WTC11 (cell line): ENCODE results near the gene EPM2A. TPM values are rescaled to one million over a fixed set of nuclear protein-coding genes. Genes with fewer than 3 reads are reported as not detected.

ENCODE experiments used
- ATAC-seq: fragments of 200-7000 bp; cut with Tn5 transposase; 2 replicates; pipeline ENCODE4 v1.10.0; 2021; ENCODE audit warnings: mild to moderate bottlenecking, moderate library complexity
- CTCF ChIA-PET: fragments of 300-600 bp; sonication (Branson Sonifier 250); formaldehyde crosslinking; loops from one replicate; lab custom pipeline; 2021; ENCODE audit warnings: antibody characterized with exemption; lab: Charles Lee
- POLR2A ChIA-PET: fragments of 350-600 bp; sonication (Branson Sonifier 250); formaldehyde crosslinking; loops from one replicate; lab custom pipeline; 2021; ENCODE audit warnings: antibody characterized with exemption; lab: Charles Lee
- DNase-seq: peaks from one replicate; pipeline ENCODE4 v3.0.0; 2021; ENCODE audit warnings: low spot score
- H3K27ac Mint-ChIP-seq: 2 replicates; pipeline ENCODE4 v1.8.0; 2021; ENCODE audit warnings: mixed read lengths
- H3K27me3 Mint-ChIP-seq: 2 replicates; pipeline ENCODE4 v1.8.0; 2021; ENCODE audit warnings: low read depth, mild to moderate bottlenecking, moderate library complexity, mixed read lengths
- H3K36me3 Mint-ChIP-seq: 2 replicates; pipeline ENCODE4 v1.8.0; 2021; ENCODE audit warnings: mixed read lengths
- H3K4me1 Mint-ChIP-seq: 2 replicates; pipeline ENCODE4 v1.8.0; 2022; ENCODE audit warnings: mixed read lengths
- H3K4me3 Mint-ChIP-seq: 2 replicates; pipeline ENCODE4 v1.8.0; 2021; ENCODE audit warnings: mild to moderate bottlenecking, moderate library complexity, mixed read lengths
- H3K9me3 Mint-ChIP-seq: 2 replicates; pipeline ENCODE4 v1.8.0; 2021; ENCODE audit warnings: mixed read lengths
- CREM ChIP-seq: sonication (generic); formaldehyde crosslinking; IDR thresholded peaks from 2 replicates; pipeline ENCODE4 v1.8.1; 2022; ENCODE audit warnings: mild to moderate bottlenecking, missing genetic modification reagents, moderate library complexity
- ESRRA ChIP-seq: sonication (generic); formaldehyde crosslinking; IDR thresholded peaks from 2 replicates; pipeline ENCODE4 v1.8.1; 2022; ENCODE audit warnings: mild to moderate bottlenecking, missing genetic modification reagents, borderline replicate concordance
- MXD4 ChIP-seq: fragments of 250-450 bp; sonication (Bioruptor Pico); IDR thresholded peaks from 2 replicates; pipeline ENCODE4 v1.8.0; 2021; ENCODE audit warnings: mild to moderate bottlenecking, moderate library complexity, borderline replicate concordance
- NFE2L1 ChIP-seq: sonication (generic); formaldehyde crosslinking; IDR thresholded peaks from 2 replicates; pipeline ENCODE4 v1.8.1; 2023; ENCODE audit warnings: missing genetic modification reagents
- RORB ChIP-seq: fragments of 250-450 bp; sonication (Bioruptor Pico); IDR thresholded peaks from 2 replicates; pipeline ENCODE4 v1.9.0; 2021; ENCODE audit warnings: mild to moderate bottlenecking
- SP1 ChIP-seq: sonication (generic); formaldehyde crosslinking; conservative IDR thresholded peaks from 2 replicates; pipeline ENCODE4 v1.8.1; 2022; ENCODE audit warnings: missing genetic modification reagents
- TCF7 ChIP-seq: sonication (generic); formaldehyde crosslinking; IDR thresholded peaks from 2 replicates; pipeline ENCODE4 v1.8.0; 2022; ENCODE audit warnings: mild to moderate bottlenecking, low read depth, missing genetic modification reagents, moderate library complexity
- ZNF219 ChIP-seq: sonication (generic); formaldehyde crosslinking; IDR thresholded peaks from 2 replicates; pipeline ENCODE4 v1.8.0; 2023; ENCODE audit warnings: missing genetic modification reagents, mild to moderate bottlenecking, borderline replicate concordance
- ZNF263 ChIP-seq: sonication (generic); formaldehyde crosslinking; IDR thresholded peaks from 2 replicates; pipeline ENCODE4 v1.8.1; 2022; ENCODE audit warnings: low read depth, mild to moderate bottlenecking, moderate library complexity, missing genetic modification reagents
- ZNF416 ChIP-seq: fragments of 250-450 bp; sonication (Bioruptor Pico); IDR thresholded peaks from 2 replicates; pipeline ENCODE4 v1.9.0; 2021; ENCODE audit warnings: mild to moderate bottlenecking, inconsistent platforms
- total RNA-seq: library from RNA; stranded (reverse); gene quantifications from 3 replicates; pipeline ENCODE4 v1.2.3, GENCODE V29; 2021
- TF ChIP-seq, protein P1 (sequence below): sonication (generic); formaldehyde crosslinking; IDR thresholded peaks from 2 replicates; pipeline ENCODE4 v1.8.0; 2023; ENCODE audit warnings: missing genetic modification reagents, mild to moderate bottlenecking, borderline replicate concordance
- TF ChIP-seq, protein P2 (sequence below): sonication (generic); formaldehyde crosslinking; IDR thresholded peaks from 2 replicates; pipeline ENCODE4 v1.8.1; 2022; ENCODE audit warnings: mild to moderate bottlenecking, moderate library complexity, missing genetic modification reagents
- TF ChIP-seq, protein P3 (sequence below): sonication (generic); formaldehyde crosslinking; IDR thresholded peaks from 2 replicates; pipeline ENCODE4 v1.8.1; 2022; ENCODE audit warnings: missing genetic modification reagents, borderline replicate concordance
- TF ChIP-seq, protein P4 (sequence below): fragments of 250-450 bp; sonication (Bioruptor Pico); conservative IDR thresholded peaks from 2 replicates; pipeline ENCODE4 v1.9.0; 2021; ENCODE audit warnings: mild to moderate bottlenecking

The EPM2A gene
- total RNA-seq, 1 experiment from 2014 or later = 5.3 TPM

- TF ChIP-seq, protein P1, sequence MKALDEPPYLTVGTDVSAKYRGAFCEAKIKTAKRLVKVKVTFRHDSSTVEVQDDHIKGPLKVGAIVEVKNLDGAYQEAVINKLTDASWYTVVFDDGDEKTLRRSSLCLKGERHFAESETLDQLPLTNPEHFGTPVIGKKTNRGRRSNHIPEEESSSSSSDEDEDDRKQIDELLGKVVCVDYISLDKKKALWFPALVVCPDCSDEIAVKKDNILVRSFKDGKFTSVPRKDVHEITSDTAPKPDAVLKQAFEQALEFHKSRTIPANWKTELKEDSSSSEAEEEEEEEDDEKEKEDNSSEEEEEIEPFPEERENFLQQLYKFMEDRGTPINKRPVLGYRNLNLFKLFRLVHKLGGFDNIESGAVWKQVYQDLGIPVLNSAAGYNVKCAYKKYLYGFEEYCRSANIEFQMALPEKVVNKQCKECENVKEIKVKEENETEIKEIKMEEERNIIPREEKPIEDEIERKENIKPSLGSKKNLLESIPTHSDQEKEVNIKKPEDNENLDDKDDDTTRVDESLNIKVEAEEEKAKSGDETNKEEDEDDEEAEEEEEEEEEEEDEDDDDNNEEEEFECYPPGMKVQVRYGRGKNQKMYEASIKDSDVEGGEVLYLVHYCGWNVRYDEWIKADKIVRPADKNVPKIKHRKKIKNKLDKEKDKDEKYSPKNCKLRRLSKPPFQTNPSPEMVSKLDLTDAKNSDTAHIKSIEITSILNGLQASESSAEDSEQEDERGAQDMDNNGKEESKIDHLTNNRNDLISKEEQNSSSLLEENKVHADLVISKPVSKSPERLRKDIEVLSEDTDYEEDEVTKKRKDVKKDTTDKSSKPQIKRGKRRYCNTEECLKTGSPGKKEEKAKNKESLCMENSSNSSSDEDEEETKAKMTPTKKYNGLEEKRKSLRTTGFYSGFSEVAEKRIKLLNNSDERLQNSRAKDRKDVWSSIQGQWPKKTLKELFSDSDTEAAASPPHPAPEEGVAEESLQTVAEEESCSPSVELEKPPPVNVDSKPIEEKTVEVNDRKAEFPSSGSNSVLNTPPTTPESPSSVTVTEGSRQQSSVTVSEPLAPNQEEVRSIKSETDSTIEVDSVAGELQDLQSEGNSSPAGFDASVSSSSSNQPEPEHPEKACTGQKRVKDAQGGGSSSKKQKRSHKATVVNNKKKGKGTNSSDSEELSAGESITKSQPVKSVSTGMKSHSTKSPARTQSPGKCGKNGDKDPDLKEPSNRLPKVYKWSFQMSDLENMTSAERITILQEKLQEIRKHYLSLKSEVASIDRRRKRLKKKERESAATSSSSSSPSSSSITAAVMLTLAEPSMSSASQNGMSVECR = no peak
- TF ChIP-seq ZNF416 (no peak), MXD4 (no peak), CREM (CRISPR knock-in tag) (no peak)
Measured at GRCh38 chr6:145733810-145734209, 1.5 kb downstream of the EPM2A start (continued).

- Mint-ChIP-seq H3K4me1 (peaks cover 18% of the 10 kb centered on the region), H3K4me3 (no peak overlapping the region), H3K36me3 (peaks cover 19% of the 10 kb centered on the region), H3K9me3 (peaks cover 16% of the 10 kb centered on the region), H3K27me3 (no peaks in the 10 kb centered on the region; the same call in 1 of the 2 replicates), H3K27ac (no peak overlapping the region)
- ATAC-seq (no peak), DNase-seq (no peak)
- TF ChIP-seq, protein P2, sequence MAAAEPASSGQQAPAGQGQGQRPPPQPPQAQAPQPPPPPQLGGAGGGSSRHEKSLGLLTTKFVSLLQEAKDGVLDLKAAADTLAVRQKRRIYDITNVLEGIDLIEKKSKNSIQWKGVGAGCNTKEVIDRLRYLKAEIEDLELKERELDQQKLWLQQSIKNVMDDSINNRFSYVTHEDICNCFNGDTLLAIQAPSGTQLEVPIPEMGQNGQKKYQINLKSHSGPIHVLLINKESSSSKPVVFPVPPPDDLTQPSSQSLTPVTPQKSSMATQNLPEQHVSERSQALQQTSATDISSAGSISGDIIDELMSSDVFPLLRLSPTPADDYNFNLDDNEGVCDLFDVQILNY = no peak
- TF ChIP-seq NFE2L1 (CRISPR knock-in tag) = no peak
- POLR2A ChIA-PET = interaction anchor here (4.3 kb wide), 1 partner anchor 82 kb away, joined by 44 read pairs; the partner anchor contains the start of gene FBXO30
- CTCF ChIA-PET = no interaction called here
Measured at GRCh38 chr6:145733207-145733606, 2.1 kb downstream of the EPM2A start.

DNA sequence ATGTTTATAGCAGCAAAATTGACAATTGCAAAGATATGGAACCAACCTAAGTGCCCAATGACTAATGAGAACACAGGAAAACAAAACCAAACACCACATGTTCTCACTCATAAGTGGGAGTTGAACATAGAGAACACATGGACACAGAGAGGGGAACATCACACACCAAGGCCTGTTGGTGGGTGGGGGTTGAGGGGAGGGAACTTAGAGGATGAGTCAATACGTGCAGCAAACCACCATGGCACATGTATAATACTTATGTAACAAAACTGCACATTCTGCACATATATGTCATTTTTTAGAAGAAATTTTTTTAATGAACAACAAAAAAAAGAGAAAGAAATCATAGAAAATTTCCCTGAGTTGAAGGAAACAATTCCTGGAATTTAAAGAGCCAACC lies 3.9 kb downstream of the EPM2A start:
- H3K27me3 Mint-ChIP-seq = no peaks in the 10 kb centered on the region; the same call in 1 of the 2 replicates
- H3K9me3 Mint-ChIP-seq = peaks cover 23% of the 10 kb centered on the region
- CTCF ChIA-PET = interaction anchor here (1.2 kb wide), 1 partner anchor 28 kb away, joined by 3 read pairs; no protein-coding TSS in a partner anchor
- no peak for TF ChIP-seq ZNF219 (CRISPR knock-in tag)
- TF ChIP-seq TCF7 (CRISPR knock-in tag) = no peak
- TF ChIP-seq, protein P3, sequence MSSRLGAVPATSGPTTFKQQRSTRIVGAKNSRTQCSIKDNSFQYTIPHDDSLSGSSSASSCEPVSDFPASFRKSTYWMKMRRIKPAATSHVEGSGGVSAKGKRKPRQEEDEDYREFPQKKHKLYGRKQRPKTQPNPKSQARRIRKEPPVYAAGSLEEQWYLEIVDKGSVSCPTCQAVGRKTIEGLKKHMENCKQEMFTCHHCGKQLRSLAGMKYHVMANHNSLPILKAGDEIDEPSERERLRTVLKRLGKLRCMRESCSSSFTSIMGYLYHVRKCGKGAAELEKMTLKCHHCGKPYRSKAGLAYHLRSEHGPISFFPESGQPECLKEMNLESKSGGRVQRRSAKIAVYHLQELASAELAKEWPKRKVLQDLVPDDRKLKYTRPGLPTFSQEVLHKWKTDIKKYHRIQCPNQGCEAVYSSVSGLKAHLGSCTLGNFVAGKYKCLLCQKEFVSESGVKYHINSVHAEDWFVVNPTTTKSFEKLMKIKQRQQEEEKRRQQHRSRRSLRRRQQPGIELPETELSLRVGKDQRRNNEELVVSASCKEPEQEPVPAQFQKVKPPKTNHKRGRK (CRISPR knock-in tag) = no peak
- no peak for TF ChIP-seq ZNF263
- TF ChIP-seq ESRRA = no peak
- TF ChIP-seq RORB (CRISPR knock-in tag) = no peak
- TF ChIP-seq, protein P4, sequence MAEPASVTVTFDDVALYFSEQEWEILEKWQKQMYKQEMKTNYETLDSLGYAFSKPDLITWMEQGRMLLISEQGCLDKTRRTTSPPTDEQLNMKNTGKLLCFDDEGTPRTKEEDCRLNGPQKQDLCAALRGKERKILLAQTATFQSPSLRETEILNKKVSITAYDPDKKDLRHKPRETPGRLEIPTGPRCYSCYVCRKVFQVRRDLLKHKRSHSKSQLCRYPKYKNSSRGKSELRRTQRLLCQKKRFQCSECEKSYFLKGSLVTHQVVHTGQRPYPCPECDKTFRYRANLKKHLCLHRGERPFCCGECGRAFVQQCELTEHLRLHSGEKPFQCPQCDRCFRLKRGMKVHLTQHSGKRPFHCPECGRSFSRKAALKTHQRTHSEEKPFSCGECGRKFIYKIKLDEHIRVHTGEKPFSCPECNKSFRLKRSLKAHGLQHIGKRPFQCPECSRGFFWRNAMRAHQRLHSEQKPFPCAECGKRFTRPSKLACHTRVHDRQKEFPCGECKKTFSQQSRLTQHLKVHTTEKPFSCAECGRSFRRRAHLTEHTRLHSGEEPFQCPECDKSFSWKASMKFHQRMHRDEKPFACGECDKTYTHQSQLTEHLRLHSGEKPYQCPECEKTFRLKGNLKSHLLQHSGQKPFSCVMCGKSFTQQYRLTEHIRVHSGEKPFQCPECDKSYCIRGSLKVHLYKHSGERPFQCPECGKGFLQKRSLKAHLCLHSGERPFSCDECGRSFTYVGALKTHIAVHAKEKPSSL (CRISPR knock-in tag) = no peak
- TF ChIP-seq SP1 = no peak
- ATAC-seq (no peak), DNase-seq (no peak)
- no peak overlapping the region for H3K27ac Mint-ChIP-seq
- POLR2A ChIA-PET = no interaction called here
- H3K4me1 Mint-ChIP-seq = peaks cover 11% of the 10 kb centered on the region
- H3K36me3 Mint-ChIP-seq = peaks cover 24% of the 10 kb centered on the region
- no peak overlapping the region for H3K4me3 Mint-ChIP-seq
